Stimulated activated effector memory CD8-positive, alpha-beta T cell treated with anti-CD3 and anti-CD28 coated beads, Interleukin-12 subunit alpha, Interleukin-12 subunit beta, amount 100 ng/mL, for 72 hours (primary cell): ENCODE results near the gene ANXA2.
A peak's percentile ranks its signal among the peaks of the same experiment; 100 is the strongest.
"Not testable (repeated sequence)": the region's sequence is repeated elsewhere in the genome, so short reads cannot be mapped to it uniquely, and the experiment has no call there.

Experiments
- ATAC-seq: fragments of 150-1000 bp; cut with Tn5 transposase; 2 replicates; pipeline ENCODE4 v1.10.0; 2021
- DNase-seq, 2 donors: peaks; one replicate each; pipeline ENCODE4 v3.0.0; 2021 to 2022; ENCODE audit warnings: low spot score in 2 of 2
- H3K27ac Mint-ChIP-seq: one replicate; pipeline ENCODE4 v1.8.0; 2022; ENCODE audit warnings: mild to moderate bottlenecking, mixed read lengths
- H3K36me3 Mint-ChIP-seq: one replicate; pipeline ENCODE4 v1.8.0; 2022; ENCODE audit warnings: mild to moderate bottlenecking, mixed read lengths
- H3K4me1 Mint-ChIP-seq: one replicate; pipeline ENCODE4 v1.8.0; 2022; ENCODE audit warnings: mixed read lengths
- H3K4me3 Mint-ChIP-seq: one replicate; pipeline ENCODE4 v1.8.0; 2022; ENCODE audit warnings: mild to moderate bottlenecking, mixed read lengths
- H3K9me3 Mint-ChIP-seq: one replicate; pipeline ENCODE4 v1.8.0; 2022; ENCODE audit warnings: mixed read lengths

ANXA2 gene

DNA sequence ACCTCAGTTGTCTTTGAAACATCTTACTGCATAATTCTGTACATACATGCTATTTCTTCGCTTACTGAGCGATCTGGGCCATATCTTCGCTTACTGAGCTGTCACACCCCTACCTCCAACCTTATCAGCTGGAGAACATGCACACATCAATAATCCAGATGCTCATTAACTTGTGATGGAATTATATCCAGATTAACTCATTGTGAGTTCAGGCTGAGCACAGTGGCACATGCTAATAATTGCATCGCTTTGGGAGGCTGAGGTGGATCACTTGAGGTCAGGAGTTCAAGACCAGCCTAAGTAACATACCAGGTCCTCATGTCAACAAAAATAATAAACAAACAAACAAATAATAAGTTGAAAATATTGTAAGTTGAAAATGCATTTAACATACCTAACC lies 19.3 kb upstream of the ANXA2 start:
- H3K27ac Mint-ChIP-seq: no peak overlapping the region
- H3K36me3 Mint-ChIP-seq: peaks cover 2% of the 10 kb centered on the region
- peaks cover 8% of the 10 kb centered on the region for H3K4me1 Mint-ChIP-seq
- H3K9me3 Mint-ChIP-seq: no peaks in the 10 kb centered on the region
- ATAC-seq (no peak), DNase-seq (no peak)
- no peak overlapping the region for H3K4me3 Mint-ChIP-seq

DNA sequence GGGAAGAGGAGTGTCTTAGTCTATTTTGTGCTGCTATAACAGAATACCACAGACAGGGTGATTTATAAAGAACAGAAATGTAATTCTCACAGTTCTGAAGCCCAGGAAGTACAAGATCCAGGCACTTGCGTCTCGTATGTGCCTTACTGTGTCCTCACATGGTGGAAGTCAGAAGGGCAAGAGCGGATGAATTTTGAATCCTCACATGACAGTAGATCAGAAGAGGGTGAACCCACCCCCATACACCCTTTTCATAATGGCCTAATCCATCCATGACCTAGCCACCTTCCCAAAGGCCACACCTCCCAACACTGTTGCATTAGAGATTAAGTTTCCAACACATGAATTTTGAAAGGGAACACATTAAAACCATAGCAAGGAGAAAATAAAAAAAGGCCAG lies 18.7 kb upstream of the ANXA2 start:
- DNase-seq (no peak), ATAC-seq (no peak)
- no peaks in the 10 kb centered on the region for H3K36me3 Mint-ChIP-seq
- no peaks in the 10 kb centered on the region for H3K9me3 Mint-ChIP-seq
- no peak overlapping the region for H3K4me3 Mint-ChIP-seq
- H3K27ac Mint-ChIP-seq: no peak overlapping the region
- H3K4me1 Mint-ChIP-seq: peaks cover 8% of the 10 kb centered on the region

DNA sequence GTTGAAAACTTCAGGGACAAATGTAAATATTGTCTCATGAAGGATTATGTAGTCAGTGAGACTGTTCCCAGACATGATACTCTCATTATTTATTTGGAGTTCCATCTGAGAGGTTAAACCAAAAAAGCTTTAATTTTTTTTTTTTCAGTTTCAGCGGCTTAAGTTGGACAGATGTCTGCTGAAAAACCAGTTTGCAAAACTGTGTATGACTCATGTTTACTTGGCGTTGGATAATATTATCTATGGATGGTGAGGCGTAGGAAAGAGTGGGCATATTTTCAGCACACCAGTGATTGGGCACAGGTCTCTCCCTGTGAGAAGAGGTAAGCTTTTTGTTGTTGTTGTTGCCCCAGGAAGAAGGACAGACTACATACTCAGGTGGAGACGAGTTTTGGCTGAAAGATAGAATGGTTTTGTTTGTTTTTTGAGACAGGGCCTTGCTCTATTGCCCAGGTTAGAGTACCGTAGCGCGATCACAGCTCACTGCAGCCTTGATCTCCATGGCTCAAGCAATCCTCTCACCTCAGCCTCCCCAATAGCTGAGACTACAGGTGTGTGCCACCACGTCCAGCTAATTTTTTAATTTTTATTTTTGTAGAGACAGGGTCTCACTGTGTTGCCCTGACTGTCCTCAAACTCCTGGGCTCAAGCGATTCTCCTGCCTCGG lies 16.4 kb upstream of the ANXA2 start:
- DNase-seq (no peak), ATAC-seq (no peak)
- no peak overlapping the region for H3K27ac Mint-ChIP-seq

DNA sequence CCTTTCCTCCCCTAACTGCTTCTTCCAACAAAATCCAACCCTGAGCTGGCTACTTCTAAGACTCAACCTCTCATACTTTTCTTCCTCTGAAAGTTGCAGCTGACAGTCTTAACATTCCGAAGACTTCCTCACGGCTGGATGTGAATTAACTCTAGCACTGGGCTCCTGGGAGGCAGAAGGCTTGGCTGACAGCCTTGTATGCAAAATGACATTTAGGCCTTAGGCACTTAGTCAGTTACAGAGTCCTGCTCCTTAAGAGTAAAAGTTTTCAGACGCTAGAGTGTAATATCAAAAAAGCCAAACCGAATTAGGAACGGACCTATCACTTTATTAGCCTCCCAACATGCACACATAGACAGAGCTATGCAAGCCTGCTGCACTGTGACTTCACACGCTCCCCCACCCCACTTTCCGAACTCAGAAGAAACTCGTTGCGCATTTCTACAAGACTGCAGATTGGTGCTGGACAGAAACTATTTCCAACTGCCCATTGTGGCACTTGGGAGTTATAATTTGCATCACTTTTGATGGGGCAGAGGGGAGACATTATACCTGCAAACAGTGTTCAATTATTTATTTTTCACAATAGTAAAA lies 15.5 kb upstream of the ANXA2 start:
- Mint-ChIP-seq H3K9me3 (no peaks in the 10 kb centered on the region), H3K4me1 (peaks cover 6% of the 10 kb centered on the region), H3K4me3 (no peak overlapping the region), H3K27ac (no peak overlapping the region), H3K36me3 (no peaks in the 10 kb centered on the region)
- no peak for ATAC-seq
- no peak for DNase-seq

More for the DNA sequence above, 16.4 kb upstream of the ANXA2 start:
- H3K4me3 Mint-ChIP-seq: no peak overlapping the region
- no peaks in the 10 kb centered on the region for H3K4me1 Mint-ChIP-seq
- H3K9me3 Mint-ChIP-seq: no peaks in the 10 kb centered on the region
- no peaks in the 10 kb centered on the region for H3K36me3 Mint-ChIP-seq

DNA sequence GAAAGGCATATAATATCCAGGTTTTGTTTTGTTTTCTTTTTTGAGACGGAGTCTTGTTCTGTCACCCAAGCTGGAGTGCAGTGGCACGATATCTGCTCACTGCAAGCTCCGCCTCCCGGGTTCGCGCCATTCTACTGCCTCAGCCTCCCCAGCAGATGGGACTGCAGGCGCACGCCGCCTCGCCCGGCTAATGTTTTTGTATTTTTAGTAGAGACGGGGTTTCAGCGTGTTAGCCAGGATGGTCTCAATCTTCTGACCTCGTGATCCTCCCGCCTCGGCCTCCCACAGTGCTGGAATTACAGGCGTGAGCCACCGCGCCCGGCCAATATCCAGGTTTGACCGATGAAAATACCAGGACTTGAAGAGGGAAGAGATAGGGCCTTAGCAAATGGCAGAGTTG lies 15.0 kb upstream of the ANXA2 start:
- DNase-seq, H3K27ac Mint-ChIP-seq, ATAC-seq, H3K36me3 Mint-ChIP-seq, H3K4me3 Mint-ChIP-seq, H3K4me1 Mint-ChIP-seq, H3K9me3 Mint-ChIP-seq: not testable (repeated sequence)

DNA sequence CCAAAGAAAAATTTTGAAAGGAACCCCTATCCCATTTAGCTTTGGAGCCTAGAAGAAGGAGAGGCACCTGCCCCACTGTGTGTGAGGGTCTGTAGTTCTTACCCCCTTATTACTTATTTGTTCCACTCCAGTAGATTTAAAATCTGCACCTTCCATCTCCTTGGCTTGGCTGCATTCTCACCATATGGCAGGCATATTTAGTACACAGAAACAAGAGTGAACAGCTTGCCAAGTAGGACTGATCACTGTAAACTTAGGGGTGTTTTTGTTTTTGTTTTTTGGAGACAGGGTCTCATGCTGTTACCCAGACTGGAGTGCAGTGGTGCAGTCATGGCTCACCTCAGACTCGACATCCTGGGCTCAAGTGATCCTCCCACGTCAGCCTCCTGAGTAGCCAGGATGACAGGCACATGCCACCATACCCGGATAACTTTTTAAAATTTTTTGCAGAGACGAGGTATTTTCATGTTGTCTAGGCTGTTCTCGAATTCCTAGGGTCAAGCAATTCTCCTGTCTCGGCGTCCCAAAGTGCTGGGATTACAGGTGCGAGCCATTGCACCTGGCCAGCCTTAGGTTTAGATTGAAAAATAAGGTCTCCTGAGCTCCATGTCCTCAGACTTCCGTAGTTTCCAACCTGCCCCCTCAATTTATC lies 14.1 kb upstream of the ANXA2 start:
- H3K4me1 Mint-ChIP-seq: peaks cover 10% of the 10 kb centered on the region
- no peak for DNase-seq
- H3K36me3 Mint-ChIP-seq: no peaks in the 10 kb centered on the region
- H3K4me3 Mint-ChIP-seq: no peak overlapping the region
- no peak for ATAC-seq
- H3K27ac Mint-ChIP-seq: no peak overlapping the region
- no peaks in the 10 kb centered on the region for H3K9me3 Mint-ChIP-seq

DNA sequence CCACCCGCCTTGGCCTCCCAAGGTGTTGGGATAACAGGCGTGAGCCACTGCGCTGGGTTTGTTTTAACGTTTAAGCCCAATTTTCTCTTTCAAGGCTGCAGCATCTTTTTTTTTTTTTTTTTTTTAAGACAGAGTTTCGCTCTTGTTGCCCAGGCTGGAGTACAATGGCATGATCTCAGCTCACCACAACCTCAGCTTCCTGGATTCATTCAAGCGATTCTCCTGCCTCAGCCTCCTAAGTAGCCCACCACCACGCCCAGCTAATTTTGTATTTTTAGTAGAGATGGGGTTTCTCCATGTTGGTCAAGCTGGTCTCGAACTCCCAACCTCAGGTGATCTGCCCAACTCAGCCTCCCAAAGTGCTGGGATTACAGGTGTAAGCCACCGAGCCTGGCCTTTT lies 12.6 kb upstream of the ANXA2 start:
- not testable (repeated sequence) for DNase-seq, ATAC-seq, H3K9me3 Mint-ChIP-seq, H3K27ac Mint-ChIP-seq, H3K36me3 Mint-ChIP-seq, H3K4me1 Mint-ChIP-seq, H3K4me3 Mint-ChIP-seq

DNA sequence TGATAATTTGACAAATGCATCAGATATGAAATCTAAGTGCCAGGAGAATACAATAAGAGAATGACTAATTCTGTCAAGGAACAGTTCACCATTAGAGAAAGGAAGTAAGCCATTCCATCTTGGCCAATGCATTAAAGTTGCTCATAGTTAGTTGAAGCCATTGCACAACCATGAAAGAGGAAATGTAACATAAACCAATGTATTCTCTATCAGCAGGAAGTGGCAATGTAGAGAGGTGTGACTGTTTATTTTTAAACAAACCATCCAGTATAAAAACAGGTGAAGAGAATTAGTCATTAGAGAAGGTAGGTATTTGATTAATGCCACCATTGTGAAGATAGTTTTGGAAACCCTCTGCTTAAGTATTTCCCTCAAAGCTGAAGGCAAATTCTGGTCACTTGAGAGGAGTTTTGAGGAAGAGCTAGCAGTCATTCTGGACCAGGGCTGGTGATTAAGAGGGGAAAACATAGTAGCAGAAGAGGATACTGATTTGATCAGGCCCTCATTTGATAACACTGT lies 10.7 kb upstream of the ANXA2 start:
- no peak for DNase-seq
- peak overlapping the region; percentile 32 for H3K27ac Mint-ChIP-seq
- H3K9me3 Mint-ChIP-seq: no peaks in the 10 kb centered on the region
- no peaks in the 10 kb centered on the region for H3K36me3 Mint-ChIP-seq
- ATAC-seq: peak; percentile 84
- H3K4me1 Mint-ChIP-seq: peaks cover 10% of the 10 kb centered on the region
- H3K4me3 Mint-ChIP-seq: no peak overlapping the region

DNA sequence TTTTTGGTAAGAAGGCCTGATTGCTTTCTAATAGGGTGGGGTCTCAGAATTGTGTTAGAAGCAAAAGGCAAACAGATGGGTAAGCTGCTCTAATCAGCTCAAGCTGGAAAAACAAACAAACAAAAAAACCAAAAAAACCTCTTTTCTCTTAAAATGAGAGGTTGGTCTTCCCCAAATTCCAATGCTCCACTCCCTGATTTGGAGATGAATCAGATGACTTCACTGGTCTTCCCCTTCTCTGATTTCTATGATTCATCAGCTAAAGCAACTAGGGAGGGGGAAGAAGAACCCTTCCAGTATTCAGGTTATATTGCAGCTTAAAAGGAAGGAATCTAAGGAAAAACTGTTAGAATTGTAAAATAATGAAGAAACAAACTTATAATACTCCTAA lies 9.6 kb upstream of the ANXA2 start:
- Mint-ChIP-seq H3K4me1 (peaks cover 10% of the 10 kb centered on the region), H3K9me3 (no peaks in the 10 kb centered on the region), H3K27ac (no peak overlapping the region), H3K36me3 (no peaks in the 10 kb centered on the region), H3K4me3 (no peak overlapping the region)
- ATAC-seq (no peak), DNase-seq (no peak)

DNA sequence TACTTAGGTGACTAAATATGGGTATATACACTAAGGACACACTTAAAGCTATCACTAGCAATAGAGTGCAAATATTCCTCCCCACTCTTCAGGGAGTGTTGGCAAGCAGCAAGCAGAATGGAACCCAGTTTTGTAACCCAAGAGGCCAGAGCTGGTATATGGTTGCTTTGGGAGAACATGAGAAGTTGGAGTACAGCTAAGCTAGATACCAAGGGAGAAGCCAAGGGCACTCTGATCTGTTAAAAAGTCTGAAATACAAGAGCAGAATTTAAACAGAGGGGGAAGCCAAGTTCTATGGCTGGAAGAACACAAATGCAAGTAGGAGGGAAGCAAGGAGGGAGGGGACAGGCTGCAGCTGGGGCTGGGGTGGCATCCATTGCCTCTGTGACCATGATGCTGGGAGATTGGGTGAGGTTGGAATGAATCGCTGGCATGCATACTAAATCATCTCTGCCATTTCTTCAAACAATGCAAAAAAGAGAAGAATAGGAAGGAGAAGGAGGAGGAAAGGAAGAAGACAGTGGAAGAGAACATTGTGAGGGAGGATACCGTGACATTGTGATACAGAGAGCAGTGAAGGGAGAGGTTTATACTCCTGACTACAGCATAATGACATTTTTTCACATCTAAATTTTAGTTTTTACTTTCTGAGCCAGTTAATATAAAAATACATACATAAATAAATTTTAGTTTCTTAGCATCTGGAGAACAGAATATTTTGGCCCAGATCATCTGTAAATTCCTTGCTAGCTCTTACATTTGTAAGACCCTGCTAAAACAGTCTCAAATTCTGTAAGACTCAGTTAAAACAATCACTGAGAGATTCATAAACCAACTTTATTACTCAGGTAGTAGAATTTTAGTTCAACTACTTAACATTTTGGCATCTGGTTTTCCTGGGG lies 9.0 kb upstream of the ANXA2 start:
- ATAC-seq (no peak), DNase-seq (no peak)
- Mint-ChIP-seq H3K4me3 (no peak overlapping the region), H3K27ac (no peak overlapping the region), H3K4me1 (peaks cover 10% of the 10 kb centered on the region), H3K9me3 (no peaks in the 10 kb centered on the region), H3K36me3 (no peaks in the 10 kb centered on the region)

DNA sequence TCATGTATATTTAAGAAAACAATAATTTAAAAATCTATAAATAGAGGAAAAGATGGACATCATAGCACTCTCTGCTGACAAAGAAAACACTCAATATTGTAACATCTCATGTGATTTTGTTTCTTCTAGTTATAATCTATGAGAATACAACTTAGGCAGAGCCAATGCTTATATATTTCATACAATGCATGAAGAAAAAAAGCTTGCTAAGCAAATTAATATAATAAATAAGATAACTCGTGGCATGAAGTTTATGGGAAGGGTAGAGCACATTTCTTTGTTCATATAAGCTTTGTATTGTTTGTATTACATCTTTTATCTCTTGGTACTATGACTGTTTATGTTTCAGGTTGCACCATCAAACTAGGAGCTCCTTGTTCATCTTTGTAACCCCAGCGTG lies 7.6 kb upstream of the ANXA2 start:
- Mint-ChIP-seq H3K4me3 (no peak overlapping the region), H3K36me3 (no peaks in the 10 kb centered on the region), H3K9me3 (no peaks in the 10 kb centered on the region), H3K27ac (no peak overlapping the region), H3K4me1 (peaks cover 10% of the 10 kb centered on the region)
- ATAC-seq: no peak
- DNase-seq: no peak

DNA sequence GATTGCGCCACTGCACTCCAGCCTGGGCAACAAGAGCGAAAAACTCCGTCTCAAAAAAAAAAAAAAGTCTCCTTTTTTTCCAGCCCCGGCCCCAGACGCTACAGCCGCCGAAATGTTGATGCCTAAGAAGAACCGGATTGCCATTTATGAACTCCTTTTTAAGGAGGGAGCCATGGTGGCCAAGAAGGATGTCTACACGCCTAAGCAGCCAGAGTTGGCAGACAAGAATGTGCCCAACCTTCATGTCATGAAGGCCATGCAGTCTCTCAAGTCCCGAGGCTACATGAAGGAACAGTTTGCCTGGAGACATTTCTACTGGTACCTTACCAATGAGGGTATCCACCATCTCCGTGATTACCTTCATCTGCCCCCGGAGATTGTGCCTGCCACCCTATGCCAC lies 6.6 kb upstream of the ANXA2 start:
- peaks cover 13% of the 10 kb centered on the region for H3K4me1 Mint-ChIP-seq
- H3K27ac Mint-ChIP-seq, H3K4me3 Mint-ChIP-seq, ATAC-seq, DNase-seq, H3K36me3 Mint-ChIP-seq, H3K9me3 Mint-ChIP-seq: not testable (repeated sequence)

DNA sequence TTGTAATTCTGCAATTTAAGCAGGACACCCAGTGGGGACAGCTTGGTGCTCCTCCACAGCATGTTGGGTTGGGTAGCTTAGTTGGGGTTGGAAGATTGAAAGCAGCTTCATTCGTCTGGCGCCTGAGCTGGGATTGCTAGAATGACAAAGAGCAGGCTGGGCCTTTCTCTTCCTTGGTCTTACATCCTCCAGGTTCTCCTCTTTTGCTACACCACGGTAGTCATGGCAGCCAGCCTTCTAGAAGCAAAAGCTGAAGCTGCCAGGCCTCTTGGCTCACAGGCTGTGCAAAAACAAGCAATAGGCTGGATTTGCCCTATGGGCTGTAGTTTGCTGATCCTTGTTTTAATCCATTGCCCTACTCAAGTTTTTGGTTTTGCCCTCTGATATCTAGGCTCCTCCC lies 3.2 kb upstream of the ANXA2 start:
- Mint-ChIP-seq H3K36me3 (peaks cover 27% of the 10 kb centered on the region), H3K4me1 (peaks cover 27% of the 10 kb centered on the region), H3K27ac (no peak overlapping the region), H3K9me3 (no peaks in the 10 kb centered on the region), H3K4me3 (no peak overlapping the region)
- DNase-seq (no peak), ATAC-seq (no peak)

DNA sequence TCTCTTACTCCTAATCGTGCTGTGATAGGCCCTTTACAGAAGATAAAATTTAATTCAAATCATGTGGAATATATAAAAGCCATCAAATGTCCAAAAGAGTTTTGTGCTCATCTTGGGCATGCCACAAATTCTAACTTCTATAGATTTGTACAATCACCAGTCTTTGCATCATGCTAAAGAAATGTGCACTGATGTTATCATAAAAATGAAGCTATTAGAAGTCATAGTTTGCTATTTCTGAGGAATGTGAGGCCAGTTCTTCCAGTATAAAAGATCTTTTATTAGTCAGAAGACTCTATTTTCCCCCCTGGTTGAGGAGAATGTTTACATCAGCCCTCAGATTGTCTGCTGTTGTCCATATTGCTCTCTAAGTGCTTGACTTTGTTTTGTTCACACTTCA lies 2.1 kb upstream of the ANXA2 start:
- Mint-ChIP-seq H3K36me3 (peaks cover 37% of the 10 kb centered on the region), H3K27ac (no peak overlapping the region), H3K9me3 (no peaks in the 10 kb centered on the region), H3K4me3 (no peak overlapping the region), H3K4me1 (peaks cover 36% of the 10 kb centered on the region)
- DNase-seq (no peak), ATAC-seq (no peak)

DNA sequence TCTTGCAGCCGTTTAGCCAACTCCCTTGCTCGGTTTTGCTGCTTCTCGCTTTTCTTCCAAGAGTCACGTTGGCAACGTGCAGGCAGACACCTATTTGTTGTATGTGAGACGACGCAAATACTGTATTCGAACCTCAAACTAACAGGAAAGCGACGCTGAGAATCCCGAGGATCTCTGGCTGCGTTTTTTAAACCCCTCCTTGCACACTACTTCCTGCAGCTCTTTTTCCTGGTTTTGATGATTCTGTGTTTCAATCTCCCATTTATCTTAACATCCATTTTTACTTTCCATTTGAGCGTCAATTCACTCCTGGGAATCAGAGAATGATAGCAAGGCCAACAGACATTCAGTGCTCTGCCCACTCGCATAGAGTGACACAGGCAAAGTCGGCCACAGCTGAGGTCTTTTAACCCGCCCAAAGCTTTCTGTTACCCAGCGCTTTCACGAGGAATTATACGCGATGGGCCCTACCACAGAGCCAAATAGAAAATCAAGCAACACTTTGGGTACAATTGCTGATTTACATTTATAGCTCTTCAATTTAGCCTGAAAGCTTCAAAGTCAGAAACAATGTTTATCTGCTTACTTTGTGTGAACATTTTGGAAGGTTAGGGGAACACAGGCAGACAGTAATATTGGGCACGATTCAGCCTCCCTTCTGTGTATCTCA lies 1.6 kb upstream of the ANXA2 start:
- H3K9me3 Mint-ChIP-seq: no peaks in the 10 kb centered on the region
- peak overlapping the region; percentile 90 for H3K4me3 Mint-ChIP-seq
- H3K4me1 Mint-ChIP-seq: peaks cover 40% of the 10 kb centered on the region
- DNase-seq: no peak
- peak overlapping the region; percentile 95 for H3K27ac Mint-ChIP-seq
- peaks cover 43% of the 10 kb centered on the region for H3K36me3 Mint-ChIP-seq
- ATAC-seq: no peak
